ENCODE results near the gene PLXNA4. TPM values are rescaled to one million over a fixed set of nuclear protein-coding genes. Genes with fewer than 3 reads are reported as not detected.

PLXNA4 gene
- total RNA-seq, 1 experiment from 2014 or later: 0.10 TPM

DNA sequence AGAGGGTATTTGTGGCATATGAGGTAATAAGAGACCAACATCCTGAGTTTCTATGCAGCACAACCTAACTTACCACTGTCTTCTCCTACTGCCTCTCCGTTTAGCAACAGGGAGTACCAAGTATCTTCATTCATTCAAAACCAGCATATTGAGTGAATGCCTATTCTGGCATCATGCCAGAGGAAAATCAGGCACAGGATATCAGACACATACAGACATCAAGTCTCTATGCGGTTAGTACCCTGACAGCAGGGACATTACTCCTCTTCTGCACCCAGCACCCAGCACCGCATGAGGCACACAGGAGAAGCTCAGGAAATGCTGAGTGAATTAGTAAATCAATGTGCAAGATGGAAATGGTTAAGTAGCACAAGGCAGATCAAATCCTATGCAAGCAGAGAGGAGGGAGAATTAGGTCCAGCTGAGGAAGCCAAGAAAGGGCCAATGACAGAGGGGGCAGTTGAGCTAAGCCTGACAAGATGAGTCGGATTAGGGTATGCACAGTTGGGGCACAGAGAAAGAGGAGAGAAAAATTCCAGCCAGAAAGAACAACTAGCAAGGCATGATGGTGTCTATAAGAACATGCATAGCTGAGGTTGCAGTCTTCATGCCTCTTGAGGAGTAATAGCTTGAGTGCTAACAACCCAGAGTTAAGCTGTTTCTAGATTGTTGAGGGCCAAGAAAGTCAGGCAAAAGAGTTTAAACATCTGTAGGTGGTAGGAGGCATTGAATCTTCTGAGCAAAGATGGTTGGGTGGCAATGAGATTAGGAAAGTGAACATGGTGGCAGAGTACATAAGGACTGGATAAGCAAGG is 146.0 kb downstream of the PLXNA4 start:
- in situ Hi-C loops (cut with HindIII; ENCODE audit: low pct_unique_long_range_greater_than_20kb, low sequenced_read_pairs): no loop called here
- Histone ChIP-seq H3K4me3 (ENCODE audit: low read depth in 2 of 2, low read length in 2 of 2) (no peak overlapping the region), H3K4me1 (ENCODE audit: control insufficient read depth, insufficient read depth, low read length) (no peaks in the 10 kb centered on the region), H3K27me3 (ENCODE audit: control insufficient read depth, insufficient read depth, low read length) (peaks cover 17% of the 10 kb centered on the region), H3K36me3 (ENCODE audit: control insufficient read depth, insufficient read depth, low read length) (no peaks in the 10 kb centered on the region), H3K27ac (ENCODE audit: low read length) (no peak overlapping the region), H3K9me3 (ENCODE audit: control insufficient read depth, insufficient read depth, low read depth, low read length) (no peaks in the 10 kb centered on the region)
- ChIA-PET CTCF (no interaction called here), POLR2A (no interaction called here)
- intact Hi-C loops (cut with micrococcal nuclease; ENCODE audit: unreplicated experiment): no loop called here
- ATAC-seq (no peak), DNase-seq (ENCODE audit: low read depth, low spot score) (no peak)
- TF ChIP-seq, protein P1, sequence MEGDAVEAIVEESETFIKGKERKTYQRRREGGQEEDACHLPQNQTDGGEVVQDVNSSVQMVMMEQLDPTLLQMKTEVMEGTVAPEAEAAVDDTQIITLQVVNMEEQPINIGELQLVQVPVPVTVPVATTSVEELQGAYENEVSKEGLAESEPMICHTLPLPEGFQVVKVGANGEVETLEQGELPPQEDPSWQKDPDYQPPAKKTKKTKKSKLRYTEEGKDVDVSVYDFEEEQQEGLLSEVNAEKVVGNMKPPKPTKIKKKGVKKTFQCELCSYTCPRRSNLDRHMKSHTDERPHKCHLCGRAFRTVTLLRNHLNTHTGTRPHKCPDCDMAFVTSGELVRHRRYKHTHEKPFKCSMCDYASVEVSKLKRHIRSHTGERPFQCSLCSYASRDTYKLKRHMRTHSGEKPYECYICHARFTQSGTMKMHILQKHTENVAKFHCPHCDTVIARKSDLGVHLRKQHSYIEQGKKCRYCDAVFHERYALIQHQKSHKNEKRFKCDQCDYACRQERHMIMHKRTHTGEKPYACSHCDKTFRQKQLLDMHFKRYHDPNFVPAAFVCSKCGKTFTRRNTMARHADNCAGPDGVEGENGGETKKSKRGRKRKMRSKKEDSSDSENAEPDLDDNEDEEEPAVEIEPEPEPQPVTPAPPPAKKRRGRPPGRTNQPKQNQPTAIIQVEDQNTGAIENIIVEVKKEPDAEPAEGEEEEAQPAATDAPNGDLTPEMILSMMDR (IDR thresholded peaks at IDR 0.05): no peak
- TF ChIP-seq TCF7L2 (IDR thresholded peaks at IDR 0.05; ENCODE audit: low read depth, low read length) (no peak), POLR2AphosphoS5 (IDR thresholded peaks at IDR 0.05; ENCODE audit: low read depth, low read length) (no peak), SIN3A (IDR thresholded peaks at IDR 0.05; ENCODE audit: borderline replicate concordance, insufficient read depth, low read depth, low read length) (no peak)
- TF ChIP-seq, protein P2, sequence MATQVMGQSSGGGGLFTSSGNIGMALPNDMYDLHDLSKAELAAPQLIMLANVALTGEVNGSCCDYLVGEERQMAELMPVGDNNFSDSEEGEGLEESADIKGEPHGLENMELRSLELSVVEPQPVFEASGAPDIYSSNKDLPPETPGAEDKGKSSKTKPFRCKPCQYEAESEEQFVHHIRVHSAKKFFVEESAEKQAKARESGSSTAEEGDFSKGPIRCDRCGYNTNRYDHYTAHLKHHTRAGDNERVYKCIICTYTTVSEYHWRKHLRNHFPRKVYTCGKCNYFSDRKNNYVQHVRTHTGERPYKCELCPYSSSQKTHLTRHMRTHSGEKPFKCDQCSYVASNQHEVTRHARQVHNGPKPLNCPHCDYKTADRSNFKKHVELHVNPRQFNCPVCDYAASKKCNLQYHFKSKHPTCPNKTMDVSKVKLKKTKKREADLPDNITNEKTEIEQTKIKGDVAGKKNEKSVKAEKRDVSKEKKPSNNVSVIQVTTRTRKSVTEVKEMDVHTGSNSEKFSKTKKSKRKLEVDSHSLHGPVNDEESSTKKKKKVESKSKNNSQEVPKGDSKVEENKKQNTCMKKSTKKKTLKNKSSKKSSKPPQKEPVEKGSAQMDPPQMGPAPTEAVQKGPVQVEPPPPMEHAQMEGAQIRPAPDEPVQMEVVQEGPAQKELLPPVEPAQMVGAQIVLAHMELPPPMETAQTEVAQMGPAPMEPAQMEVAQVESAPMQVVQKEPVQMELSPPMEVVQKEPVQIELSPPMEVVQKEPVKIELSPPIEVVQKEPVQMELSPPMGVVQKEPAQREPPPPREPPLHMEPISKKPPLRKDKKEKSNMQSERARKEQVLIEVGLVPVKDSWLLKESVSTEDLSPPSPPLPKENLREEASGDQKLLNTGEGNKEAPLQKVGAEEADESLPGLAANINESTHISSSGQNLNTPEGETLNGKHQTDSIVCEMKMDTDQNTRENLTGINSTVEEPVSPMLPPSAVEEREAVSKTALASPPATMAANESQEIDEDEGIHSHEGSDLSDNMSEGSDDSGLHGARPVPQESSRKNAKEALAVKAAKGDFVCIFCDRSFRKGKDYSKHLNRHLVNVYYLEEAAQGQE (IDR thresholded peaks at IDR 0.05; ENCODE audit: insufficient read depth in 1 of 2, low read depth in 2 of 2, low read length in 1 of 2): no peak
- no TSS peak for BruUV-seq (replicated peaks)

DNA sequence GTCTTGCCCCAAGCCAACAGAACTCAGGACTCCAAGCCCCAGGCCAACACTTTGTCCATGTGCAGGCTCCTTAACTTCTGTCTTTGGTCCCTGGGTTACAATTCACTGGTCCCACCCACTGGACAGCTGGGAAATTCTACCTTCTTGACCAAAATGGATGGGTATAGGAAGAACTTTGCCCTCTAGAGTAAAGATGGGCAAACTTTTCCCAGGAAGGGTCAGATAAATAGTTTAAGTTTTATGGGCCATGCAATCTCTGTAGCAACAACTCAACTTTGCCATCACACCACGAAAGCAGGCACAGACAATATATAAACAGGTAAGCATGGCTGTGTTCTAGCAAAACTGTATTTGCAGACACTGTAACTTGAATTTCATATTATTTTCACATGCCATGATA is 147.1 kb downstream of the PLXNA4 start:
- DNase-seq (ENCODE audit: low read depth, low spot score) (no peak), ATAC-seq (no peak)
- BruUV-seq (replicated peaks): no TSS peak
- Histone ChIP-seq H3K36me3 (ENCODE audit: control insufficient read depth, insufficient read depth, low read length) (no peaks in the 10 kb centered on the region), H3K27ac (ENCODE audit: low read length) (no peak overlapping the region), H3K9me3 (ENCODE audit: control insufficient read depth, insufficient read depth, low read depth, low read length) (no peaks in the 10 kb centered on the region), H3K4me1 (ENCODE audit: control insufficient read depth, insufficient read depth, low read length) (no peaks in the 10 kb centered on the region), H3K4me3 (ENCODE audit: low read depth in 2 of 2, low read length in 2 of 2) (no peak overlapping the region), H3K27me3 (ENCODE audit: control insufficient read depth, insufficient read depth, low read length) (peaks cover 10% of the 10 kb centered on the region)
- intact Hi-C loops (cut with micrococcal nuclease; ENCODE audit: unreplicated experiment): no loop called here
- POLR2A ChIA-PET: no interaction called here
- in situ Hi-C loops (cut with HindIII; ENCODE audit: low pct_unique_long_range_greater_than_20kb, low sequenced_read_pairs): no loop called here
- no peak for TF ChIP-seq TCF7L2 (IDR thresholded peaks at IDR 0.05; ENCODE audit: low read depth, low read length)
- TF ChIP-seq, protein P2 (IDR thresholded peaks at IDR 0.05; ENCODE audit: insufficient read depth in 1 of 2, low read depth in 2 of 2, low read length in 1 of 2): no peak
- TF ChIP-seq, protein P1 (IDR thresholded peaks at IDR 0.05): no peak
- no peak for TF ChIP-seq SIN3A (IDR thresholded peaks at IDR 0.05; ENCODE audit: borderline replicate concordance, insufficient read depth, low read depth, low read length)
- TF ChIP-seq POLR2AphosphoS5 (IDR thresholded peaks at IDR 0.05; ENCODE audit: low read depth, low read length): no peak
- CTCF ChIA-PET: no interaction called here

All from Panc1 (cell line).